ENCODE measurements around the gene ZNF521.
A peak's percentile ranks its signal among the peaks of the same experiment; 100 is the strongest.

ZNF521 gene

GRCh38 chr18:25186871-25187270 lies 165.1 kb downstream of the ZNF521 start:
- DNase-seq, result peak in 2 of 3 donors; percentile 9 to 27
- POLR2A ChIA-PET, result no interaction called here
- peaks cover 0 to 9% (median 1%) of the 10 kb centered on the region in 4 experiments for H3K36me3 ChIP-seq (ENCODE audit: control insufficient read depth in 4 of 4, insufficient read depth in 4 of 4, low read length in 3 of 4)
- H3K4me1 ChIP-seq (ENCODE audit: control extremely low read depth in 1 of 4, control insufficient read depth in 4 of 4, insufficient read depth in 4 of 4, low read length in 3 of 4), result peaks cover 0 to 18% (median 7%) of the 10 kb centered on the region in 4 experiments
- no peak overlapping the region for H3K27ac ChIP-seq (ENCODE audit: insufficient read depth in 1 of 2, low read depth in 1 of 2, low read length in 2 of 2, poor library complexity in 1 of 2, severe bottlenecking in 2 of 2)
- no peaks in the 10 kb centered on the region for H3K9me3 ChIP-seq (ENCODE audit: control extremely low read depth in 1 of 5, control insufficient read depth in 4 of 5, insufficient read depth in 2 of 5, low read depth in 1 of 5, low read length in 4 of 5)
- no peaks in the 10 kb centered on the region for H3K27me3 ChIP-seq (replicated peaks in 2 of 5; ENCODE audit: control insufficient read depth in 4 of 5, insufficient read depth in 5 of 5, low read length in 4 of 5)
- no peak overlapping the region for H3K4me3 ChIP-seq (ENCODE audit: control insufficient read depth in 1 of 7, extremely low read depth in 1 of 7, insufficient read depth in 4 of 7, low read depth in 2 of 7, low read length in 6 of 7)
- WGBS (ENCODE audit: insufficient coverage), result 76% methylated on average over 3 of the region's 4 CpGs
- CTCF ChIA-PET, result no interaction called here

- Histone ChIP-seq H3K4me1 (ENCODE audit: control extremely low read depth in 1 of 4, control insufficient read depth in 4 of 4, insufficient read depth in 4 of 4, low read length in 3 of 4) (peaks cover 3 to 15% (median 7%) of the 10 kb centered on the region in 4 experiments), H3K4me3 (ENCODE audit: control insufficient read depth in 1 of 7, extremely low read depth in 1 of 7, insufficient read depth in 4 of 7, low read depth in 2 of 7, low read length in 6 of 7) (no peak overlapping the region), H3K27me3 (replicated peaks in 2 of 5; ENCODE audit: control insufficient read depth in 4 of 5, insufficient read depth in 5 of 5, low read length in 4 of 5) (no peaks in the 10 kb centered on the region), H3K36me3 (ENCODE audit: control insufficient read depth in 4 of 4, insufficient read depth in 4 of 4, low read length in 3 of 4) (peaks cover 0 to 3% (median 0%) of the 10 kb centered on the region in 4 experiments), H3K27ac (ENCODE audit: insufficient read depth in 1 of 2, low read depth in 1 of 2, low read length in 2 of 2, poor library complexity in 1 of 2, severe bottlenecking in 2 of 2) (no peak overlapping the region), H3K9me3 (ENCODE audit: control extremely low read depth in 1 of 5, control insufficient read depth in 4 of 5, insufficient read depth in 2 of 5, low read depth in 1 of 5, low read length in 4 of 5) (no peaks in the 10 kb centered on the region)
- CTCF ChIA-PET, result interaction anchor here (2.0 kb wide), 1 partner anchor 17 kb away, joined by 5 read pairs; no protein-coding TSS in a partner anchor
- POLR2A ChIA-PET, result no interaction called here
- WGBS (ENCODE audit: insufficient coverage), result 88% methylated on average over 1 of the region's 2 CpGs
- DNase-seq, result no peak
Observed at GRCh38 chr18:25181993-25182392, 170.0 kb downstream of the ZNF521 start.

- no peaks in the 10 kb centered on the region for H3K27me3 ChIP-seq (replicated peaks in 2 of 5; ENCODE audit: control insufficient read depth in 4 of 5, insufficient read depth in 5 of 5, low read length in 4 of 5)
- peaks cover 0 to 3% (median 0%) of the 10 kb centered on the region in 4 experiments for H3K36me3 ChIP-seq (ENCODE audit: control insufficient read depth in 4 of 4, insufficient read depth in 4 of 4, low read length in 3 of 4)
- H3K4me3 ChIP-seq (ENCODE audit: control insufficient read depth in 1 of 7, extremely low read depth in 1 of 7, insufficient read depth in 4 of 7, low read depth in 2 of 7, low read length in 6 of 7), result no peak overlapping the region
- H3K27ac ChIP-seq (ENCODE audit: insufficient read depth in 1 of 2, low read depth in 1 of 2, low read length in 2 of 2, poor library complexity in 1 of 2, severe bottlenecking in 2 of 2), result no peak overlapping the region
- peaks cover 3 to 15% (median 7%) of the 10 kb centered on the region in 4 experiments for H3K4me1 ChIP-seq (ENCODE audit: control extremely low read depth in 1 of 4, control insufficient read depth in 4 of 4, insufficient read depth in 4 of 4, low read length in 3 of 4)
- no peak for DNase-seq
- 94% methylated on average over 2 of the region's 3 CpGs for WGBS (ENCODE audit: insufficient coverage)
- CTCF ChIA-PET, result no interaction called here
- POLR2A ChIA-PET, result no interaction called here
- H3K9me3 ChIP-seq (ENCODE audit: control extremely low read depth in 1 of 5, control insufficient read depth in 4 of 5, insufficient read depth in 2 of 5, low read depth in 1 of 5, low read length in 4 of 5), result no peaks in the 10 kb centered on the region
Observed at GRCh38 chr18:25181581-25181980, 170.4 kb downstream of the ZNF521 start.

GRCh38 chr18:25180973-25181548 lies 170.9 kb downstream of the ZNF521 start:
- ChIA-PET POLR2A (no interaction called here), CTCF (no interaction called here)
- 100% methylated on average over 1 of the region's 6 CpGs for whole genome bisulfite sequencing (ENCODE audit: insufficient coverage)
- Histone ChIP-seq H3K9me3 (ENCODE audit: control extremely low read depth in 1 of 5, control insufficient read depth in 4 of 5, insufficient read depth in 2 of 5, low read depth in 1 of 5, low read length in 4 of 5) (no peaks in the 10 kb centered on the region), H3K4me3 (ENCODE audit: control insufficient read depth in 1 of 7, extremely low read depth in 1 of 7, insufficient read depth in 4 of 7, low read depth in 2 of 7, low read length in 6 of 7) (no peak overlapping the region), H3K27ac (ENCODE audit: insufficient read depth in 1 of 2, low read depth in 1 of 2, low read length in 2 of 2, poor library complexity in 1 of 2, severe bottlenecking in 2 of 2) (no peak overlapping the region), H3K27me3 (replicated peaks in 2 of 5; ENCODE audit: control insufficient read depth in 4 of 5, insufficient read depth in 5 of 5, low read length in 4 of 5) (no peaks in the 10 kb centered on the region), H3K36me3 (ENCODE audit: control insufficient read depth in 4 of 4, insufficient read depth in 4 of 4, low read length in 3 of 4) (peaks cover 0 to 3% (median 0%) of the 10 kb centered on the region in 4 experiments), H3K4me1 (ENCODE audit: control extremely low read depth in 1 of 4, control insufficient read depth in 4 of 4, insufficient read depth in 4 of 4, low read length in 3 of 4) (peaks cover 3 to 10% (median 6%) of the 10 kb centered on the region in 4 experiments)
- no peak for DNase-seq

GRCh38 chr18:25177631-25178030 lies 174.3 kb downstream of the ZNF521 start:
- no peak overlapping the region for H3K27ac ChIP-seq (ENCODE audit: insufficient read depth in 1 of 2, low read depth in 1 of 2, low read length in 2 of 2, poor library complexity in 1 of 2, severe bottlenecking in 2 of 2)
- no peaks in the 10 kb centered on the region for H3K27me3 ChIP-seq (replicated peaks in 2 of 5; ENCODE audit: control insufficient read depth in 4 of 5, insufficient read depth in 5 of 5, low read length in 4 of 5)
- DNase-seq, result no peak
- ChIA-PET CTCF (interaction anchor here (1.0 kb wide), 2 partner anchors 12 to 16 kb away, joined by 3 to 4 read pairs; no protein-coding TSS in a partner anchor), POLR2A (no interaction called here)
- no peaks in the 10 kb centered on the region for H3K36me3 ChIP-seq (ENCODE audit: control insufficient read depth in 4 of 4, insufficient read depth in 4 of 4, low read length in 3 of 4)
- H3K9me3 ChIP-seq (ENCODE audit: control extremely low read depth in 1 of 5, control insufficient read depth in 4 of 5, insufficient read depth in 2 of 5, low read depth in 1 of 5, low read length in 4 of 5), result no peaks in the 10 kb centered on the region
- peaks cover 0 to 3% (median 0%) of the 10 kb centered on the region in 4 experiments for H3K4me1 ChIP-seq (ENCODE audit: control extremely low read depth in 1 of 4, control insufficient read depth in 4 of 4, insufficient read depth in 4 of 4, low read length in 3 of 4)
- no peak overlapping the region for H3K4me3 ChIP-seq (ENCODE audit: control insufficient read depth in 1 of 7, extremely low read depth in 1 of 7, insufficient read depth in 4 of 7, low read depth in 2 of 7, low read length in 6 of 7)
- 78% methylated on average over 1 of the region's 3 CpGs for WGBS (ENCODE audit: insufficient coverage)

- no peak overlapping the region for H3K27ac ChIP-seq (ENCODE audit: insufficient read depth in 1 of 2, low read depth in 1 of 2, low read length in 2 of 2, poor library complexity in 1 of 2, severe bottlenecking in 2 of 2)
Observed at GRCh38 chr18:25176518-25177042, 175.4 kb downstream of the ZNF521 start.

More at GRCh38 chr18:25176518-25177042, 175.4 kb downstream of the ZNF521 start:
- DNase-seq, result no peak
- Histone ChIP-seq H3K27me3 (replicated peaks in 2 of 5; ENCODE audit: control insufficient read depth in 4 of 5, insufficient read depth in 5 of 5, low read length in 4 of 5) (no peaks in the 10 kb centered on the region), H3K36me3 (ENCODE audit: control insufficient read depth in 4 of 4, insufficient read depth in 4 of 4, low read length in 3 of 4) (no peaks in the 10 kb centered on the region), H3K9me3 (ENCODE audit: control extremely low read depth in 1 of 5, control insufficient read depth in 4 of 5, insufficient read depth in 2 of 5, low read depth in 1 of 5, low read length in 4 of 5) (no peaks in the 10 kb centered on the region), H3K4me1 (ENCODE audit: control extremely low read depth in 1 of 4, control insufficient read depth in 4 of 4, insufficient read depth in 4 of 4, low read length in 3 of 4) (peaks cover 0 to 3% (median 0%) of the 10 kb centered on the region in 4 experiments), H3K4me3 (ENCODE audit: control insufficient read depth in 1 of 7, extremely low read depth in 1 of 7, insufficient read depth in 4 of 7, low read depth in 2 of 7, low read length in 6 of 7) (no peak overlapping the region)
- ChIA-PET POLR2A (no interaction called here), CTCF (no interaction called here)
- 98% methylated on average over 16 of the region's 19 CpGs for WGBS (ENCODE audit: insufficient coverage)
